Stimulated activated CD8-positive, alpha-beta memory T cell treated with anti-CD3 and anti-CD28 coated beads, Interleukin-2, amount 100 ng/mL, for 1 hour (primary cell): ENCODE measurements around the gene UVSSA.

Source experiments
- DNase-seq, 2 donors: peaks; one replicate each; pipeline ENCODE4 v3.0.0-alpha.2; 2020; ENCODE audit warnings: low read depth in 2 of 2

Gene UVSSA

DNA sequence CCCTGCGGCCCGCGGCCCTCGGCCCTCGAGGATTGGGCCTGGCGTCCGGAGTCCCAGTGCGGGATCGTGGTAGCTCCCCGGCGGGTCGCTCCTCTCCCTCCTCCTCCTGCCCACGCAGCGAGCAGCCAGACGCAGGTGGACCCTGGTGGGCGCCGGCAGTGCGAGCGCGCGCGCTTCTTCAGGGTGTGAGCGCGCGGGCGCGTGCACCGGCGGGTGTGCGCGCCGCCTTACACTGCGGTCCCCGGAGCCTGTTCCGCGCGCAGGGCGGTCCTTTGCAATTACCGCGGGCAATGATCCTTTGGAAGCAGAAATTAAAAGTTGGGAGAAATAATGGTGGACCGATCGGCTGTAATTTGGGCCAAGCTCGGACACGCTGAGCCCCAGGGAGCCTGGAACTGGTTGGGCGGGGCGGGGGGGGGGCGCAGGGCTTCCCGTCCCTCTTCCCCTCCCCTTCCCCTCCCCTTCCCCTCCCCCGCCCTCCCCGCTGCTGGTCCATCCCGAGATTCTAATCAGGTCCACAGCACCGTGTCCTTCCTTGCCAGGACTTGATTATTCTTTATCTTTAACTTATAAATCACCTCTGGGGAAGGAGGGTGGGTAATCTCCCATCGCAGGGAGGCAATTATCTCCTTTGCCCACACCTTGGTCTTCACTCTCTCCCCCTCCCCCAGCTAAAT, 60.8 kb downstream of the UVSSA start:
- DNase-seq = no peak

GRCh38 chr4:1408418-1408817, 61.4 kb downstream of the UVSSA start:
- no peak for DNase-seq

- DNase-seq = no peak
These were observed 62.1 kb downstream of the UVSSA start for GRCh38 chr4:1409079-1409478.

- DNase-seq = no peak
These were observed 62.8 kb downstream of the UVSSA start for GRCh38 chr4:1409491-1410425.

- DNase-seq = no peak
These were observed 63.7 kb downstream of the UVSSA start for GRCh38 chr4:1410491-1411325.

DNA sequence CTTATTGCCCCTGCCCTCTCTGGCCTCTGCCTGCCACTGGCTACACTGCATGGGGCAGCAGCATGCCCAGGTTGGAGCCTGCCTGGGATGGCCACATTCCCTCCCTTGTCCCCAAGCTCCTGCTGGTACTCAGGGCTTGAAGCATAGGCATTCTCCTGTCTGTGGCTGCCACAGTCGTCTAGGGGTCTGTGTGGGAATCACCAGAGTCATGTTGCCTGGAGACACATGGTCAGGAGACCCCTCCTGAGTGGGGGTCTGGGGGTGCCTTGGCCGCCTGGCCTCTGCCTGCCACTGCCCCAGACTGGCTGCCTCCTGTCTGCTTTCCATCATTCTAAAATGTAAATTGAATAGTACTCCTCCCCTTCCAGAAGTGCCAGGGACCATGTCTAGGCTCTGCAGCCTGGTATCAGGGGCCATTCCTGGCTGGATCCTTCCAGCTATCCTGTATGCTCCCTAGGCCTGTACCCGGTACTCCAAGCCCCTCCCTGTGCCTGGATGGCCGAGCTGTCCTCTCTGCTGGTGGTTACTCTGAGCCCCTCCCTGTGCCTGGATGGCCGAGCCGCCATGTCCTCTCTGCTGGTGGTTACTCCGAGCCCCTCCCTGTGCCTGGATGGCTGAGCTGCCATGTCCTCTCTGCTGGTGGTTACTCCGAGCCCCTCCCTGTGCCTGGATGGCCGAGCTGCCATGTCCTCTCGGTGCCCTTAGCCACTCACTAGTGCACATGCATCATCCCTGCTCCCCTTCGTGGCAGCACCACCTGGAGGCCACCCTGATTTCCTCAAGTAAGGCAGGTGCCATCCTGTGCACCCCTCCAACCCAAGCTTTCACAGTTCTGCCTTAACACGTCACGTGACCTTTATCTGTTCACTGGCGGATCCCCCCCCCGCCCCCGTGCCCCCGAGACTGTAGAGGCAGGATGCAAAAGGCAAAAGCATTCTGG, 64.7 kb downstream of the UVSSA start:
- no peak for DNase-seq

GRCh38 chr4:1412376-1413203, 65.6 kb downstream of the UVSSA start:
- DNase-seq = no peak

- no peak for DNase-seq
These were observed 66.2 kb downstream of the UVSSA start for GRCh38 chr4:1413204-1413663.

GRCh38 chr4:1413687-1414479, 66.9 kb downstream of the UVSSA start:
- DNase-seq = no peak

GRCh38 chr4:1414831-1415680, 68.0 kb downstream of the UVSSA start:
- no peak for DNase-seq

DNA sequence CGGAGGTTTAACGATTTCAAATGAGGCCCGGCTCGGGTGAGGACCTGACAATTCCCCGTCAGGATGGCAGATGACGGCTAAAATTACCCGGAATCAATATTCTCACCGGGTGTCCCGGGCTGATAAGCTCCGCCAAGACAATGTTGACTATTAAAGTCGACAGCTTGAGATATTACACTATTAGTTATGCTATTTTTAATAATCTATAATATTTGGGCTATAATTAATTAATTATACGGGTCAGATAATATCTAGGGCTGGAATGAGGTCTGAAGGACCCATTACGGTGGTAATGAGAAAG, 68.6 kb downstream of the UVSSA start:
- no peak for DNase-seq

- DNase-seq = no peak
These were observed 69.3 kb downstream of the UVSSA start for GRCh38 chr4:1416051-1416947.

DNA sequence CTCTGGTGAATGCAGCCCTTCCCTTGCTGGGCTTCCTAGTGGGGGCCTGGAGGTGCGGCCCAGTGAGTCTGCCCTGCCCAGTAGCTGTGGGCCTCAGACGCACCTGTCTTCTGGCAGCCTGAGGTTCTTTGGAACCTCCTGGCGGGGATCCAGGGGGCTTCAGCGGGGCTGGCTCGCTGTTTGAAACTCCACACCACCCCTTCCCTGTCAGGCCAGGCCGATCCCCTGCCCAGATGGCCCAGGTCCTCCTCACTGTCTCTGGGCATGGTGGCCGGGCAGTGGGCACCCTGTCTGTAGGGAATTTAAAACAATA, 69.9 kb downstream of the UVSSA start:
- DNase-seq = no peak

DNA sequence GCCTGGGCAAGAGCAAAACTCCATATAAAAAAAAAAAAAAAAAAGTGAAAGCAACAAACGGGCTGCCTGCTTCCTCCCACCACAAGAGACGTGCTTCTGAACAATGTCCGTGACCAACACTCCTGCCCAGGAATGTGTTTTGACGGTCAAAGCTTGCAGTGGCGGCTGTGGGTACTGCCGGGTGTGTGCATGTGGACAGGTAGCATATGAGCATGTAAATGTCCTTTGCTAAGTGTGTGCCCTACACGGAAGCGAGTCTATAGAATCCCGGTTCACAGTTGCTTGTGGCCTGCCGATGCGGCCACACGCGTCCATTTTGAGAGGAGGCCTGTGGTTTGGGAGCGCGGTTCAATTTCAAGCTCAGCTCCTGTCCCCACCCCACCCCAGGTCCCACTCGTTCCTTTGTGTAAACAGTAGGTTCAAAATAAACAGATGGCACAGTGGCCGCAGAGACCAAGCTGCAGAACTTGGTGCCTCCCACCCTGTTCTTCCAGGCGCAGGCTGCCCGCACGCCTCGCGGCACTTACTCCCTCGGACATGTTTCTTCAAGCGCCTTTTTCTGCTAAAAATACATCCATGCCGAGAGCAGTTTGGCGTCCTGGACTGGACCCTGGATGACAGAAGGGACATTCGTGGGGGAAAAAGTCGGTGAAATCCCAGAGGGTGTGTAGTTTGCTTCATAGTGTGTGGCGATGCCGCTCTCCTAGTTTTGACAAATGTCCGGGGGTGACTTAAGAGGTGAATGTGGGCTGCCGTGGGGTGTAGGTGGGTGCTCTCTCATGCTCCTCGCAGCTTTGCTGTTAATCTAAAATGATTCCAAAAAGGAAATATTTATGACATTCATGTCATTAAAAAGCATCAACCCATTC, 70.7 kb downstream of the UVSSA start:
- no peak for DNase-seq

GRCh38 chr4:1418494-1419285, 71.7 kb downstream of the UVSSA start:
- DNase-seq = no peak

- no peak for DNase-seq
These were observed 72.7 kb downstream of the UVSSA start for GRCh38 chr4:1419708-1420107.
